HCT116 (cell line): ENCODE data around the gene RGS6. TPM values are rescaled to one million over a fixed set of nuclear protein-coding genes. Genes with fewer than 3 reads are reported as not detected.

Source experiments
- ATAC-seq: fragments of 200-7000 bp; cut with Tn5 transposase; 2 replicates; pipeline ENCODE4 v1.9.1; 2020; ENCODE audit warnings: mild to moderate bottlenecking, moderate library complexity
- BruUV-seq: library from RNA; stranded (reverse); fragments of 400-500 nt; replicated peaks from 2 replicates; lab custom pipeline; 2021; lab: Mats Ljungman, UMichigan
- CTCF ChIA-PET: fragments of 300-600 bp; sonication (Branson Sonifier 250); formaldehyde crosslinking; loops from one replicate; lab custom pipeline; 2021; ENCODE audit warnings: antibody characterized with exemption; lab: Charles Lee
- POLR2A ChIA-PET: fragments of 300-600, 350-600 bp; sonication (Branson Sonifier 250); formaldehyde crosslinking; loops from one replicate; lab custom pipeline; 2021; ENCODE audit warnings: antibody characterized with exemption; lab: Charles Lee
- RAD21 ChIA-PET, 2 experiments: fragments of 300-600 bp; sonication (Branson Sonifier 250); formaldehyde crosslinking; loops; one replicate each; lab custom pipeline; 2023; ENCODE audit warnings: low total read pairs in 2 of 2; ENCODE audit not compliant: uncharacterized antibody in 2 of 2, unreplicated experiment in 2 of 2, low non-redundant PET in 1 of 2; lab: Charles Lee
- DNase-seq: peaks from one replicate; pipeline ENCODE4 v3.0.0-alpha.2; 2010; ENCODE audit warnings: low read depth, low spot score
- H2AFZ ChIP-seq: fragments of 200-600 bp; shearing (Covaris generic), sonication (generic); 2 replicates; pipeline ENCODE4 v1.6.1; 2017; ENCODE audit warnings: low read depth, mixed run types, mixed read lengths, antibody characterized with exemption, low read length; ENCODE audit not compliant: poor library complexity, severe bottlenecking
- H3K27ac ChIP-seq: 2 replicates; pipeline ENCODE4 v1.5.1; 2012; ENCODE audit warnings: low read depth, low read length
- H3K27me3 ChIP-seq: fragments of 200-600 bp; sonication (generic); 2 replicates; pipeline ENCODE4 v1.6.1; 2016; ENCODE audit warnings: mixed run types, low read length, mixed read lengths; ENCODE audit not compliant: insufficient read depth
- H3K36me3 ChIP-seq, 2 experiments: fragments of 200-500 bp in 1 of 2; fragments of 200-600 bp in 1 of 2; sonication (Bioruptor generic) in 1 of 2; sonication (generic) in 1 of 2; 2 replicates each; pipeline versions ENCODE4 v1.5.1 to v1.6.1; 2014 to 2016; ENCODE audit warnings: low read length in 2 of 2, inconsistent platforms in 1 of 2, mixed read lengths in 1 of 2, mixed run types in 1 of 2; ENCODE audit not compliant: insufficient read depth in 2 of 2, control insufficient read depth in 1 of 2
- H3K4me1 ChIP-seq, 2 experiments: fragments of 200-600 bp in 1 of 2; sonication (generic) in 1 of 2; 2 replicates each; pipeline versions ENCODE4 v1.5.1 to v1.6.1; 2012 to 2017; ENCODE audit warnings: low read length in 2 of 2, inconsistent platforms in 1 of 2, mild to moderate bottlenecking in 1 of 2, mixed read lengths in 1 of 2, mixed run types in 1 of 2, moderate library complexity in 1 of 2; ENCODE audit not compliant: insufficient read depth in 2 of 2, control insufficient read depth in 1 of 2
- H3K4me2 ChIP-seq: fragments of 200-600 bp; sonication (generic); 2 replicates; pipeline ENCODE4 v1.6.1; 2017; ENCODE audit warnings: mixed run types, low read length, mixed read lengths
- H3K4me3 ChIP-seq, 2 experiments: fragments of 200-600 bp in 1 of 2; sonication (generic) in 1 of 2; replicated peaks in 1 of 2; 2 replicates each; pipeline ENCODE4 v1.5.1; 2011 to 2016; ENCODE audit warnings: low read length in 2 of 2, control low read depth in 1 of 2, low read depth in 1 of 2, mild to moderate bottlenecking in 1 of 2, mixed read lengths in 1 of 2, mixed run types in 1 of 2
- H3K79me2 ChIP-seq: fragments of 200-600 bp; sonication (generic); 2 replicates; pipeline ENCODE4 v1.6.1; 2017; ENCODE audit warnings: mild to moderate bottlenecking, mixed run types, low read length, moderate library complexity, mixed read lengths; ENCODE audit not compliant: insufficient read depth
- H3K9ac ChIP-seq: fragments of 200-600 bp; sonication (generic); 2 replicates; pipeline ENCODE4 v1.6.1; 2016; ENCODE audit warnings: low read length, mixed read lengths
- H3K9me2 ChIP-seq: fragments of 200-600 bp; sonication (generic), shearing (Covaris generic); 2 replicates; pipeline ENCODE4 v1.6.1; 2017; ENCODE audit warnings: mixed run types, mild to moderate bottlenecking, moderate library complexity; ENCODE audit not compliant: insufficient read depth
- H3K9me3 ChIP-seq, 2 experiments: fragments of 200-500 bp in 1 of 2; fragments of 200-600 bp in 1 of 2; sonication (Bioruptor generic) in 1 of 2; sonication (generic) in 1 of 2; 2 replicates each; pipeline ENCODE4 v1.6.1; 2014 to 2017; ENCODE audit warnings: low read length in 2 of 2, mixed read lengths in 2 of 2, inconsistent platforms in 1 of 2, low read depth in 1 of 2, mild to moderate bottlenecking in 1 of 2, mixed run types in 1 of 2, moderate library complexity in 1 of 2; ENCODE audit not compliant: control insufficient read depth in 1 of 2, insufficient read depth in 1 of 2
- H4K20me1 ChIP-seq: fragments of 200-600 bp; sonication (generic), shearing (Covaris generic); 2 replicates; pipeline ENCODE4 v1.6.1; 2017; ENCODE audit warnings: mixed run types, mild to moderate bottlenecking, moderate library complexity; ENCODE audit not compliant: insufficient read depth
- ATF3 ChIP-seq: IDR thresholded peaks from 2 replicates; pipeline ENCODE4 v1.6.1; 2012
- CEBPB ChIP-seq: IDR thresholded peaks from 2 replicates; pipeline ENCODE4 v1.6.1; 2012; ENCODE audit warnings: low read depth
- CTCF ChIP-seq, 3 experiments: fragments of 200-600 bp in 1 of 3; sonication (generic) in 1 of 3; IDR thresholded peaks in 2 of 3; conservative IDR thresholded peaks in 1 of 3; 2 replicates each; pipeline ENCODE4 v1.5.1; 2012 to 2017; ENCODE audit warnings: low read depth in 2 of 3, low read length in 2 of 3, antibody characterized with exemption in 1 of 3, borderline replicate concordance in 1 of 3, control low read depth in 1 of 3, mild to moderate bottlenecking in 1 of 3, mixed read lengths in 1 of 3, mixed run types in 1 of 3, moderate library complexity in 1 of 3; ENCODE audit not compliant: insufficient read depth in 1 of 3
- SIN3A ChIP-seq: IDR thresholded peaks from 2 replicates; pipeline ENCODE4 v1.6.1; 2012; ENCODE audit warnings: low read depth
- YY1 ChIP-seq: IDR thresholded peaks from 2 replicates; pipeline ENCODE4 v1.6.1; 2011; ENCODE audit warnings: low read length, low read depth, moderate library complexity, mild to moderate bottlenecking; ENCODE audit not compliant: insufficient replicate concordance; ENCODE audit errors: extremely low read depth
- intact Hi-C: fragments of 100-400 bp; cut with micrococcal nuclease; formaldehyde crosslinking; loops from 2 replicates; pipeline ENCODE4 v1.10.0; 2022
- total RNA-seq: library from RNA; stranded (reverse); gene quantifications from one replicate; pipeline ENCODE4 v1.2.1, GENCODE V29; 2021; ENCODE audit not compliant: unreplicated experiment
- TF ChIP-seq, protein P1 (sequence below): IDR thresholded peaks from 2 replicates; pipeline ENCODE4 v1.6.1; 2012; ENCODE audit warnings: low read depth
- TF ChIP-seq, protein P2 (sequence below): IDR thresholded peaks from 2 replicates; pipeline ENCODE4 v1.6.1; 2011; ENCODE audit warnings: mild to moderate bottlenecking, low read length, moderate library complexity; ENCODE audit not compliant: insufficient replicate concordance; ENCODE audit errors: extremely low read depth

The RGS6 gene
- total RNA-seq, 1 experiment from 2014 or later, result 4.7 TPM

- TF ChIP-seq YY1 (no peak), CTCF (IDR thresholded peaks at IDR 0.05 in 2 of 3, conservative IDR thresholded peaks at IDR 0.05 in 1 of 3; ENCODE audit: borderline replicate concordance in 1 of 3, insufficient read depth in 1 of 3, low read depth in 2 of 3, low read length in 2 of 3) (no peak), SIN3A (no peak)
Measured at GRCh38 chr14:72311116-72311515, 378.9 kb downstream of the RGS6 start (continued).

GRCh38 chr14:72311516-72311915 lies 379.3 kb downstream of the RGS6 start:
- H3K4me3 ChIP-seq, result no peak overlapping the region
- DNase-seq (no peak), ATAC-seq (no peak)
- BruUV-seq, result no TSS peak
- H3K4me1 ChIP-seq, result no peaks in the 10 kb centered on the region
- no peaks in the 10 kb centered on the region for H3K79me2 ChIP-seq
- 0 out of 4 replicates have a peak, but pooled peaks cover 0 to under 1% of the 10 kb centered on the region in 2 experiments for H3K9me3 ChIP-seq
- ChIA-PET RAD21 (no interaction called here), POLR2A (no interaction called here), CTCF (no interaction called here)
- H3K27me3 ChIP-seq, result no peaks in the 10 kb centered on the region
- H3K36me3 ChIP-seq, result no peaks in the 10 kb centered on the region
- intact Hi-C loops, result no loop called here
- no peaks in the 10 kb centered on the region for H4K20me1 ChIP-seq
- no peaks in the 10 kb centered on the region for H3K9me2 ChIP-seq
- TF ChIP-seq, protein P1, sequence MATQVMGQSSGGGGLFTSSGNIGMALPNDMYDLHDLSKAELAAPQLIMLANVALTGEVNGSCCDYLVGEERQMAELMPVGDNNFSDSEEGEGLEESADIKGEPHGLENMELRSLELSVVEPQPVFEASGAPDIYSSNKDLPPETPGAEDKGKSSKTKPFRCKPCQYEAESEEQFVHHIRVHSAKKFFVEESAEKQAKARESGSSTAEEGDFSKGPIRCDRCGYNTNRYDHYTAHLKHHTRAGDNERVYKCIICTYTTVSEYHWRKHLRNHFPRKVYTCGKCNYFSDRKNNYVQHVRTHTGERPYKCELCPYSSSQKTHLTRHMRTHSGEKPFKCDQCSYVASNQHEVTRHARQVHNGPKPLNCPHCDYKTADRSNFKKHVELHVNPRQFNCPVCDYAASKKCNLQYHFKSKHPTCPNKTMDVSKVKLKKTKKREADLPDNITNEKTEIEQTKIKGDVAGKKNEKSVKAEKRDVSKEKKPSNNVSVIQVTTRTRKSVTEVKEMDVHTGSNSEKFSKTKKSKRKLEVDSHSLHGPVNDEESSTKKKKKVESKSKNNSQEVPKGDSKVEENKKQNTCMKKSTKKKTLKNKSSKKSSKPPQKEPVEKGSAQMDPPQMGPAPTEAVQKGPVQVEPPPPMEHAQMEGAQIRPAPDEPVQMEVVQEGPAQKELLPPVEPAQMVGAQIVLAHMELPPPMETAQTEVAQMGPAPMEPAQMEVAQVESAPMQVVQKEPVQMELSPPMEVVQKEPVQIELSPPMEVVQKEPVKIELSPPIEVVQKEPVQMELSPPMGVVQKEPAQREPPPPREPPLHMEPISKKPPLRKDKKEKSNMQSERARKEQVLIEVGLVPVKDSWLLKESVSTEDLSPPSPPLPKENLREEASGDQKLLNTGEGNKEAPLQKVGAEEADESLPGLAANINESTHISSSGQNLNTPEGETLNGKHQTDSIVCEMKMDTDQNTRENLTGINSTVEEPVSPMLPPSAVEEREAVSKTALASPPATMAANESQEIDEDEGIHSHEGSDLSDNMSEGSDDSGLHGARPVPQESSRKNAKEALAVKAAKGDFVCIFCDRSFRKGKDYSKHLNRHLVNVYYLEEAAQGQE, result no peak
- TF ChIP-seq CTCF (IDR thresholded peaks at IDR 0.05 in 2 of 3, conservative IDR thresholded peaks at IDR 0.05 in 1 of 3; ENCODE audit: borderline replicate concordance in 1 of 3, insufficient read depth in 1 of 3, low read depth in 2 of 3, low read length in 2 of 3) (no peak), CEBPB (no peak), ATF3 (no peak)
- TF ChIP-seq, protein P2, sequence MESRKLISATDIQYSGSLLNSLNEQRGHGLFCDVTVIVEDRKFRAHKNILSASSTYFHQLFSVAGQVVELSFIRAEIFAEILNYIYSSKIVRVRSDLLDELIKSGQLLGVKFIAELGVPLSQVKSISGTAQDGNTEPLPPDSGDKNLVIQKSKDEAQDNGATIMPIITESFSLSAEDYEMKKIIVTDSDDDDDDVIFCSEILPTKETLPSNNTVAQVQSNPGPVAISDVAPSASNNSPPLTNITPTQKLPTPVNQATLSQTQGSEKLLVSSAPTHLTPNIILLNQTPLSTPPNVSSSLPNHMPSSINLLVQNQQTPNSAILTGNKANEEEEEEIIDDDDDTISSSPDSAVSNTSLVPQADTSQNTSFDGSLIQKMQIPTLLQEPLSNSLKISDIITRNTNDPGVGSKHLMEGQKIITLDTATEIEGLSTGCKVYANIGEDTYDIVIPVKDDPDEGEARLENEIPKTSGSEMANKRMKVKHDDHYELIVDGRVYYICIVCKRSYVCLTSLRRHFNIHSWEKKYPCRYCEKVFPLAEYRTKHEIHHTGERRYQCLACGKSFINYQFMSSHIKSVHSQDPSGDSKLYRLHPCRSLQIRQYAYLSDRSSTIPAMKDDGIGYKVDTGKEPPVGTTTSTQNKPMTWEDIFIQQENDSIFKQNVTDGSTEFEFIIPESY, result no peak
- H3K4me2 ChIP-seq, result no peak overlapping the region
- no peak overlapping the region for H3K9ac ChIP-seq
- H2AFZ ChIP-seq, result no peak overlapping the region
- H3K27ac ChIP-seq, result no peak overlapping the region
